ENCODE measurements around the gene TMEM222.

- no peak for TF ChIP-seq EZH2 (IDR thresholded peaks at IDR 0.05; ENCODE audit: insufficient read depth, poor library complexity, severe bottlenecking)
- TF ChIP-seq EZH2phosphoT487 (IDR thresholded peaks at IDR 0.05; ENCODE audit: insufficient read depth, low read depth): no peak
Observed at GRCh38 chr1:27365372-27366112, 43.6 kb downstream of the TMEM222 start.
